Upper lobe of left lung (tissue), 4 donors: ENCODE results near the gene TYMS.

Experiments used
- EP300 ChIP-seq, 4 donors: sonication (generic); formaldehyde crosslinking; IDR thresholded peaks; one replicate each; pipeline ENCODE4 v1.5.1; 2017; ENCODE audit warnings: antibody characterized with exemption in 4 of 4, control low read depth in 2 of 4
- POLR2AphosphoS5 ChIP-seq, 2 donors: sonication (generic); formaldehyde crosslinking; IDR thresholded peaks; one replicate each; pipeline ENCODE4 v1.5.1; 2017; ENCODE audit warnings: antibody characterized with exemption in 2 of 2
- TF ChIP-seq, protein P1 (sequence below), 6 experiments: fragments of 450-650 bp in 4 of 6; fragments of 200-600 bp in 2 of 6; sonication (generic) in 2 of 6; IDR thresholded peaks; one replicate each; pipeline ENCODE4 v1.5.1; 2016 to 2019; ENCODE audit warnings: antibody characterized with exemption in 6 of 6

- TF ChIP-seq, protein P1, sequence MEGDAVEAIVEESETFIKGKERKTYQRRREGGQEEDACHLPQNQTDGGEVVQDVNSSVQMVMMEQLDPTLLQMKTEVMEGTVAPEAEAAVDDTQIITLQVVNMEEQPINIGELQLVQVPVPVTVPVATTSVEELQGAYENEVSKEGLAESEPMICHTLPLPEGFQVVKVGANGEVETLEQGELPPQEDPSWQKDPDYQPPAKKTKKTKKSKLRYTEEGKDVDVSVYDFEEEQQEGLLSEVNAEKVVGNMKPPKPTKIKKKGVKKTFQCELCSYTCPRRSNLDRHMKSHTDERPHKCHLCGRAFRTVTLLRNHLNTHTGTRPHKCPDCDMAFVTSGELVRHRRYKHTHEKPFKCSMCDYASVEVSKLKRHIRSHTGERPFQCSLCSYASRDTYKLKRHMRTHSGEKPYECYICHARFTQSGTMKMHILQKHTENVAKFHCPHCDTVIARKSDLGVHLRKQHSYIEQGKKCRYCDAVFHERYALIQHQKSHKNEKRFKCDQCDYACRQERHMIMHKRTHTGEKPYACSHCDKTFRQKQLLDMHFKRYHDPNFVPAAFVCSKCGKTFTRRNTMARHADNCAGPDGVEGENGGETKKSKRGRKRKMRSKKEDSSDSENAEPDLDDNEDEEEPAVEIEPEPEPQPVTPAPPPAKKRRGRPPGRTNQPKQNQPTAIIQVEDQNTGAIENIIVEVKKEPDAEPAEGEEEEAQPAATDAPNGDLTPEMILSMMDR (IDR thresholded peaks at IDR 0.05), result no peak
- no peak for TF ChIP-seq POLR2AphosphoS5 (IDR thresholded peaks at IDR 0.05)
- TF ChIP-seq EP300 (IDR thresholded peaks at IDR 0.05), result no peak
Measured at GRCh38 chr18:615773-616172, 41.7 kb upstream of the TYMS start.
